Neural cell (in vitro differentiated cells): ENCODE results near the gene SERPINE1. TPM values are rescaled to one million over a fixed set of nuclear protein-coding genes. Genes with fewer than 3 reads are reported as not detected.
"Not testable (repeated sequence)": the region's sequence is repeated elsewhere in the genome, so short reads cannot be mapped to it uniquely, and the experiment has no call there.

Experiments
- H2AFZ ChIP-seq: fragments of 200-600, 300-800 bp; sonication (generic), shearing (Covaris generic); 2 replicates; pipeline ENCODE4 v1.6.0; 2014; ENCODE audit warnings: low read depth, mild to moderate bottlenecking, antibody characterized with exemption, low read length, moderate library complexity
- H3F3A ChIP-seq: fragments of 200-600 bp; shearing (Covaris generic); 2 replicates; pipeline ENCODE4 v1.6.1; 2016; ENCODE audit warnings: mild to moderate bottlenecking, moderate library complexity, mixed read lengths, antibody characterized with exemption, low read length; ENCODE audit not compliant: insufficient read depth, poor library complexity, severe bottlenecking
- H3K27ac ChIP-seq: fragments of 200-600, 300-800 bp; sonication (generic), shearing (Covaris generic); 2 replicates; pipeline ENCODE4 v1.5.1; 2014; ENCODE audit warnings: mild to moderate bottlenecking, low read length, moderate library complexity
- H3K27me3 ChIP-seq: fragments of 300-800, 200-600 bp; sonication (generic), shearing (Covaris generic); 2 replicates; pipeline ENCODE4 v1.6.0; 2014; ENCODE audit warnings: mild to moderate bottlenecking, low read depth, low read length, moderate library complexity; ENCODE audit not compliant: insufficient read depth
- H3K36me3 ChIP-seq: fragments of 300-800, 200-600 bp; sonication (generic), shearing (Covaris generic); 2 replicates; pipeline ENCODE4 v1.5.1; 2014; ENCODE audit warnings: mild to moderate bottlenecking, antibody characterized with exemption, low read length, moderate library complexity; ENCODE audit not compliant: insufficient read depth
- H3K4me2 ChIP-seq: fragments of 300-800, 200-600 bp; sonication (generic), shearing (Covaris generic); 2 replicates; pipeline ENCODE4 v1.6.0; 2014; ENCODE audit warnings: mild to moderate bottlenecking, low read length
- H3K4me3 ChIP-seq: fragments of 300-800, 200-600 bp; sonication (generic), shearing (Covaris generic); 2 replicates; pipeline ENCODE4 v1.5.1; 2014; ENCODE audit warnings: mild to moderate bottlenecking, low read length, moderate library complexity
- H3K79me2 ChIP-seq: fragments of 200-600 bp; shearing (Covaris generic); replicated peaks from 2 replicates; pipeline ENCODE4 v1.6.0; 2014; ENCODE audit warnings: mild to moderate bottlenecking, low read length, moderate library complexity; ENCODE audit not compliant: insufficient read depth
- H3K9ac ChIP-seq: fragments of 300-800, 200-600 bp; sonication (generic), shearing (Covaris generic); 2 replicates; pipeline ENCODE4 v1.6.1; 2016; ENCODE audit warnings: mild to moderate bottlenecking, low read length, mixed read lengths
- H3K9me2 ChIP-seq: fragments of 200-600 bp; shearing (Covaris generic); 2 replicates; pipeline ENCODE4 v1.6.1; 2016; ENCODE audit warnings: mild to moderate bottlenecking, low read length, mixed read lengths; ENCODE audit not compliant: insufficient read depth
- H3K9me3 ChIP-seq: fragments of 200-600, 300-800 bp; sonication (generic), shearing (Covaris generic); 2 replicates; pipeline ENCODE4 v1.6.1; 2016; ENCODE audit warnings: mild to moderate bottlenecking, mixed run types, low read length, moderate library complexity, mixed read lengths
- H4K20me1 ChIP-seq: fragments of 200-600 bp; shearing (Covaris generic); 2 replicates; pipeline ENCODE4 v1.6.1; 2016; ENCODE audit warnings: mild to moderate bottlenecking, mixed run types; ENCODE audit not compliant: insufficient read depth
- EP300 ChIP-seq: fragments of 450-650 bp; conservative IDR thresholded peaks from 2 replicates; pipeline ENCODE4 v1.6.1; 2014; ENCODE audit warnings: antibody characterized with exemption, mild to moderate bottlenecking, moderate library complexity; ENCODE audit not compliant: poor library complexity, severe bottlenecking
- EZH2 ChIP-seq: fragments of 200-600, 300-800 bp; shearing (Covaris generic), sonication (generic); IDR thresholded peaks from 2 replicates; pipeline ENCODE4 v1.6.1; 2014; ENCODE audit warnings: antibody characterized with exemption, low read length, borderline replicate concordance, mild to moderate bottlenecking; ENCODE audit not compliant: insufficient read depth, poor library complexity, severe bottlenecking
- MXI1 ChIP-seq: fragments of 450-650 bp; conservative IDR thresholded peaks from 2 replicates; pipeline ENCODE4 v1.6.1; 2014; ENCODE audit warnings: antibody characterized with exemption, mild to moderate bottlenecking; ENCODE audit not compliant: poor library complexity, severe bottlenecking
- POLR2AphosphoS5 ChIP-seq: IDR thresholded peaks from 2 replicates; pipeline ENCODE4 v1.6.1; 2012
- RAD21 ChIP-seq: fragments of 450-650 bp; conservative IDR thresholded peaks from 2 replicates; pipeline ENCODE4 v1.6.1; 2014; ENCODE audit warnings: antibody characterized with exemption, mild to moderate bottlenecking, moderate library complexity
- REST ChIP-seq: IDR thresholded peaks from 2 replicates; pipeline ENCODE4 v1.6.1; 2012; ENCODE audit warnings: borderline replicate concordance
- SMC3 ChIP-seq: fragments of 450-650 bp; conservative IDR thresholded peaks from 2 replicates; pipeline ENCODE4 v1.6.1; 2014; ENCODE audit warnings: antibody characterized with exemption, mild to moderate bottlenecking, moderate library complexity; ENCODE audit not compliant: poor library complexity
- TAF1 ChIP-seq: IDR thresholded peaks from 2 replicates; pipeline ENCODE4 v1.6.1; 2012; ENCODE audit warnings: low read depth
- polyA plus RNA-seq: library from polyadenylated mRNA; depleted of rRNA; stranded (reverse); fragments of >200 nt; gene quantifications from 2 replicates; pipeline ENCODE4 v1.2.3, GENCODE V29; 2014
- TF ChIP-seq, protein P1 (sequence below): fragments of 450-650 bp; IDR thresholded peaks from 2 replicates; pipeline ENCODE4 v1.5.1; 2014; ENCODE audit warnings: antibody characterized with exemption, mild to moderate bottlenecking, moderate library complexity; ENCODE audit not compliant: poor library complexity, severe bottlenecking

SERPINE1 gene
- polyA plus RNA-seq, 1 donor from 2014 or later, result 0.12 TPM

DNA sequence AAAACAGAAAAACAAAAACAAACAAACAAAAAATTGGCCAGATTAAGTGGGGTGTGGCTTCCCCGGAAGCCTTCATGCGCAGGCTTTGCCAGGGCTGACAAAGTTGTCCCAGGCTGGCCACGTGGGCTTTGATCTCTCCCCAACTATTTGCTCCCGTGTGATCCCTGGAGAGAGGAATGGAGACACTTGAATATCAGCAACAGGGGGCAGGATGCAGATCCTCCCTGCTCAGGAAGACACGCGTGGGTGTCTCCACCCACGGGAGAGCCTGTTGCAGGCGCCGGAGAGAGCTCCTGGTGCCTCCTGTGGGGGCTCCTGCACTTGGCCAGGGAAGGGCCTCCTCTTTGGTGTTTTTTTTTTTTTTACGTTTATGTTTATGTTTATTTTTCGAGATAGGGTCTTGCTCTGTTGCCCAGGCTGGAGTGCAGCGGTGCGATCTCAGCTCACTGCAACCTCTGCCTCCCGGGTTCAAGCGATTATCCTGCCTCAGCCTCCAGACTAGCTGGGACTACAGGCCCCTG, 22.7 kb upstream of the SERPINE1 start:
- Histone ChIP-seq H3K36me3 (no peaks in the 10 kb centered on the region), H3K9me3 (no peaks in the 10 kb centered on the region), H3K9ac (no peak overlapping the region), H3K4me3 (no peak overlapping the region), H3K79me2 (no peaks in the 10 kb centered on the region), H3K9me2 (no peaks in the 10 kb centered on the region), H2AFZ (no peak overlapping the region), H3K27ac (no peak overlapping the region), H3K4me2 (no peak overlapping the region), H3K27me3 (no peaks in the 10 kb centered on the region), H4K20me1 (no peaks in the 10 kb centered on the region), H3F3A (no peaks in the 10 kb centered on the region)
- TF ChIP-seq EP300, result no peak
- TF ChIP-seq RAD21, result no peak
- TF ChIP-seq POLR2AphosphoS5, result no peak
- no peak for TF ChIP-seq MXI1
- no peak for TF ChIP-seq TAF1
- TF ChIP-seq EZH2, result no peak
- TF ChIP-seq SMC3, result no peak
- TF ChIP-seq REST, result no peak
- TF ChIP-seq, protein P1, sequence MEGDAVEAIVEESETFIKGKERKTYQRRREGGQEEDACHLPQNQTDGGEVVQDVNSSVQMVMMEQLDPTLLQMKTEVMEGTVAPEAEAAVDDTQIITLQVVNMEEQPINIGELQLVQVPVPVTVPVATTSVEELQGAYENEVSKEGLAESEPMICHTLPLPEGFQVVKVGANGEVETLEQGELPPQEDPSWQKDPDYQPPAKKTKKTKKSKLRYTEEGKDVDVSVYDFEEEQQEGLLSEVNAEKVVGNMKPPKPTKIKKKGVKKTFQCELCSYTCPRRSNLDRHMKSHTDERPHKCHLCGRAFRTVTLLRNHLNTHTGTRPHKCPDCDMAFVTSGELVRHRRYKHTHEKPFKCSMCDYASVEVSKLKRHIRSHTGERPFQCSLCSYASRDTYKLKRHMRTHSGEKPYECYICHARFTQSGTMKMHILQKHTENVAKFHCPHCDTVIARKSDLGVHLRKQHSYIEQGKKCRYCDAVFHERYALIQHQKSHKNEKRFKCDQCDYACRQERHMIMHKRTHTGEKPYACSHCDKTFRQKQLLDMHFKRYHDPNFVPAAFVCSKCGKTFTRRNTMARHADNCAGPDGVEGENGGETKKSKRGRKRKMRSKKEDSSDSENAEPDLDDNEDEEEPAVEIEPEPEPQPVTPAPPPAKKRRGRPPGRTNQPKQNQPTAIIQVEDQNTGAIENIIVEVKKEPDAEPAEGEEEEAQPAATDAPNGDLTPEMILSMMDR, result no peak

GRCh38 chr7:101104799-101105198, 22.1 kb upstream of the SERPINE1 start:
- Histone ChIP-seq H3K27ac (no peak overlapping the region), H3K4me2 (no peak overlapping the region), H2AFZ (no peak overlapping the region), H3K27me3 (no peaks in the 10 kb centered on the region), H3K79me2 (no peaks in the 10 kb centered on the region), H3K9me2 (no peaks in the 10 kb centered on the region), H3K36me3 (no peaks in the 10 kb centered on the region), H4K20me1 (no peaks in the 10 kb centered on the region), H3F3A (no peaks in the 10 kb centered on the region), H3K4me3 (no peak overlapping the region), H3K9ac (no peak overlapping the region), H3K9me3 (no peaks in the 10 kb centered on the region)
- TF ChIP-seq, protein P1, result no peak
- TF ChIP-seq POLR2AphosphoS5 (no peak), RAD21 (no peak), MXI1 (no peak), SMC3 (no peak), REST (no peak), EP300 (no peak), EZH2 (no peak), TAF1 (no peak)

GRCh38 chr7:101105248-101105647, 21.7 kb upstream of the SERPINE1 start:
- H4K20me1 ChIP-seq, H3K79me2 ChIP-seq, H3K9ac ChIP-seq, H3K27ac ChIP-seq, H3F3A ChIP-seq, H3K27me3 ChIP-seq, H3K9me2 ChIP-seq, H3K9me3 ChIP-seq, H3K4me3 ChIP-seq, H3K36me3 ChIP-seq, H2AFZ ChIP-seq, H3K4me2 ChIP-seq: not testable (repeated sequence)
